Chondrocyte (in vitro differentiated cells): ENCODE data around the gene CMTR2. TPM values are rescaled to one million over a fixed set of nuclear protein-coding genes. Genes with fewer than 3 reads are reported as not detected.

Source experiments
- DNase-seq: peaks from one replicate; pipeline ENCODE4 v3.0.0; 2021; ENCODE audit warnings: mixed read lengths, low spot score
- H3K27ac Mint-ChIP-seq: one replicate; pipeline ENCODE4 v1.8.0; 2021; ENCODE audit warnings: mild to moderate bottlenecking, moderate library complexity, mixed read lengths; ENCODE audit not compliant: unreplicated experiment
- H3K27me3 Mint-ChIP-seq: 2 replicates; pipeline ENCODE4 v1.8.0; 2021; ENCODE audit warnings: low read depth, mixed read lengths
- H3K36me3 Mint-ChIP-seq: 2 replicates; pipeline ENCODE4 v1.8.0; 2021; ENCODE audit warnings: low read depth, mixed read lengths
- H3K4me1 Mint-ChIP-seq: 2 replicates; pipeline ENCODE4 v1.8.0; 2021; ENCODE audit warnings: low read depth, mild to moderate bottlenecking, mixed read lengths
- H3K4me3 Mint-ChIP-seq: one replicate; pipeline ENCODE4 v1.8.0; 2021; ENCODE audit warnings: mild to moderate bottlenecking, moderate library complexity, mixed read lengths; ENCODE audit not compliant: unreplicated experiment
- H3K9me3 Mint-ChIP-seq: 2 replicates; pipeline ENCODE4 v1.8.0; 2021; ENCODE audit warnings: low read depth, mixed read lengths
- CTCF ChIP-seq: fragments of 200-600 bp; sonication (generic); IDR thresholded peaks from 2 replicates; pipeline ENCODE4 v1.5.0; 2021; ENCODE audit warnings: antibody characterized with exemption, mild to moderate bottlenecking, moderate library complexity
- total RNA-seq: library from RNA; stranded (reverse); gene quantifications from 3 replicates; pipeline ENCODE4 v1.2.1, GENCODE V29; 2021

The CMTR2 gene
- total RNA-seq, 1 donor from 2014 or later = 15.4 TPM

- Mint-ChIP-seq H3K4me3 (no peak overlapping the region), H3K9me3 (peaks cover 3% of the 10 kb centered on the region), H3K36me3 (peaks cover 30% of the 10 kb centered on the region), H3K27ac (no peak overlapping the region), H3K4me1 (peaks cover under 1% of the 10 kb centered on the region), H3K27me3 (no peaks in the 10 kb centered on the region)
- no peak for DNase-seq
- no peak for TF ChIP-seq CTCF
Observed at GRCh38 chr16:71282943-71283342, 6.3 kb downstream of the CMTR2 start.

- H3K27me3 Mint-ChIP-seq = no peaks in the 10 kb centered on the region
- peaks cover 4% of the 10 kb centered on the region for H3K36me3 Mint-ChIP-seq
- DNase-seq = no peak
- H3K27ac Mint-ChIP-seq = no peak overlapping the region
- H3K4me1 Mint-ChIP-seq = no peaks in the 10 kb centered on the region
- peaks cover 15% of the 10 kb centered on the region for H3K9me3 Mint-ChIP-seq
- TF ChIP-seq CTCF = no peak
- H3K4me3 Mint-ChIP-seq = no peak overlapping the region
Observed at GRCh38 chr16:71276589-71277334, 12.4 kb downstream of the CMTR2 start.

GRCh38 chr16:71273384-71273783 lies 15.8 kb downstream of the CMTR2 start:
- Mint-ChIP-seq H3K27me3 (peaks cover 14% of the 10 kb centered on the region), H3K27ac (no peak overlapping the region), H3K36me3 (peaks cover 6% of the 10 kb centered on the region), H3K4me1 (no peaks in the 10 kb centered on the region), H3K4me3 (no peak overlapping the region), H3K9me3 (peaks cover 15% of the 10 kb centered on the region)
- TF ChIP-seq CTCF = no peak
- no peak for DNase-seq

- DNase-seq = no peak
Observed at GRCh38 chr16:71264299-71264698, 24.9 kb downstream of the CMTR2 start.

GRCh38 chr16:71263582-71263981 lies 25.6 kb downstream of the CMTR2 start:
- no peak for DNase-seq
- no peaks in the 10 kb centered on the region for H3K9me3 Mint-ChIP-seq
- no peak for TF ChIP-seq CTCF

More at GRCh38 chr16:71264299-71264698, 24.9 kb downstream of the CMTR2 start:
- no peaks in the 10 kb centered on the region for H3K9me3 Mint-ChIP-seq
- H3K4me1 Mint-ChIP-seq = no peaks in the 10 kb centered on the region
- peaks cover 6% of the 10 kb centered on the region for H3K27me3 Mint-ChIP-seq
- no peak for TF ChIP-seq CTCF
- no peaks in the 10 kb centered on the region for H3K36me3 Mint-ChIP-seq
- H3K4me3 Mint-ChIP-seq = no peak overlapping the region
- H3K27ac Mint-ChIP-seq = no peak overlapping the region

More at GRCh38 chr16:71263582-71263981, 25.6 kb downstream of the CMTR2 start:
- Mint-ChIP-seq H3K27ac (no peak overlapping the region), H3K4me3 (no peak overlapping the region), H3K36me3 (no peaks in the 10 kb centered on the region), H3K4me1 (no peaks in the 10 kb centered on the region), H3K27me3 (peaks cover 3% of the 10 kb centered on the region)
